ENCODE results near the gene TTLL13. TPM values are rescaled to one million over a fixed set of nuclear protein-coding genes. Genes with fewer than 3 reads are reported as not detected.

Gene TTLL13
- total RNA-seq, 1 experiment from 2014 or later, result not detected

- Histone ChIP-seq H3K4me1 (ENCODE audit: insufficient read depth, low read length, poor library complexity, severe bottlenecking) (peaks cover 46% of the 10 kb centered on the region), H3K4me3 (ENCODE audit: low read depth, low read length, poor library complexity, severe bottlenecking) (no peak overlapping the region), H3K27ac (ENCODE audit: low read depth, low read length, poor library complexity, severe bottlenecking) (peak overlapping the region; percentile 45), H3K9me3 (ENCODE audit: low read depth, low read length, poor library complexity, severe bottlenecking) (no peaks in the 10 kb centered on the region), H3K27me3 (replicated peaks; ENCODE audit: insufficient read depth, low read depth, low read length, poor library complexity) (no peaks in the 10 kb centered on the region), H3K36me3 (ENCODE audit: insufficient read depth, low read length, poor library complexity, severe bottlenecking) (no peaks in the 10 kb centered on the region)
- peak; percentile 92 for DNase-seq (ENCODE audit: low spot score)
- no peak for TF ChIP-seq EZH2 (IDR thresholded peaks at IDR 0.05; ENCODE audit: borderline replicate concordance, low read depth, low read length, poor library complexity, severe bottlenecking)
- TF ChIP-seq CTCF (conservative IDR thresholded peaks at IDR 0.05; ENCODE audit: low read depth, low read length), result no peak
- ChIA-PET CTCF (no interaction called here), POLR2A (ENCODE audit: low non-redundant PET) (no interaction called here)
- BruUV-seq (replicated peaks), result no TSS peak
- intact Hi-C loops (cut with micrococcal nuclease; ENCODE audit: unreplicated experiment), result no loop called here
Measured at GRCh38 chr15:90209591-90209990, 39.8 kb upstream of the TTLL13 start.

DNA sequence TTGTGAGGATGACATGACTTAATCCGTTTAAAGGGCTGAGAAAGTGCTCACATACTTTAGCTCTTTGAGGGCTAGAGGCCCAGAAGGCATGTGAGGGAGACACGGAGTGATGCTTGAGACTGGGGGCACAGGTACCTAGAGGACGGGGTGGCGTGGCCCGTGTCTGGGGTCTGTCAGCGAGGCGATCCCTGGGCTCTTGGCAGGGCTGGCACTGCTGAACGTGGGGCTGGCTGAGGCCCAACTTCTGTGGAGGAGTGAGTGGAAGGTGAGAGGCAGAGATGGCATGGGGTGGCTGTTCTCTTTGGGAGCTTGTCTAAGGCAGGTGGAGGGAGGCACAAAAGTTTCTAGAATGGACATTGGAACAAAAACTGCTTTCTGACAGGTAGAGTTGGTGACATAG is 38.8 kb upstream of the TTLL13 start:
- intact Hi-C loops (cut with micrococcal nuclease; ENCODE audit: unreplicated experiment), result no loop called here
- POLR2A ChIA-PET (ENCODE audit: low non-redundant PET), result no interaction called here
- H3K36me3 ChIP-seq (ENCODE audit: insufficient read depth, low read length, poor library complexity, severe bottlenecking), result no peaks in the 10 kb centered on the region
- TF ChIP-seq EZH2 (IDR thresholded peaks at IDR 0.05; ENCODE audit: borderline replicate concordance, low read depth, low read length, poor library complexity, severe bottlenecking), result no peak
- no peak for TF ChIP-seq CTCF (conservative IDR thresholded peaks at IDR 0.05; ENCODE audit: low read depth, low read length)
- H3K27me3 ChIP-seq (replicated peaks; ENCODE audit: insufficient read depth, low read depth, low read length, poor library complexity), result no peaks in the 10 kb centered on the region
- CTCF ChIA-PET, result no interaction called here
- no TSS peak for BruUV-seq (replicated peaks)
- no peaks in the 10 kb centered on the region for H3K9me3 ChIP-seq (ENCODE audit: low read depth, low read length, poor library complexity, severe bottlenecking)
- no peak for DNase-seq (ENCODE audit: low spot score)
- H3K4me3 ChIP-seq (ENCODE audit: low read depth, low read length, poor library complexity, severe bottlenecking), result no peak overlapping the region
- H3K4me1 ChIP-seq (ENCODE audit: insufficient read depth, low read length, poor library complexity, severe bottlenecking), result peaks cover 38% of the 10 kb centered on the region
- H3K27ac ChIP-seq (ENCODE audit: low read depth, low read length, poor library complexity, severe bottlenecking), result no peak overlapping the region

DNA sequence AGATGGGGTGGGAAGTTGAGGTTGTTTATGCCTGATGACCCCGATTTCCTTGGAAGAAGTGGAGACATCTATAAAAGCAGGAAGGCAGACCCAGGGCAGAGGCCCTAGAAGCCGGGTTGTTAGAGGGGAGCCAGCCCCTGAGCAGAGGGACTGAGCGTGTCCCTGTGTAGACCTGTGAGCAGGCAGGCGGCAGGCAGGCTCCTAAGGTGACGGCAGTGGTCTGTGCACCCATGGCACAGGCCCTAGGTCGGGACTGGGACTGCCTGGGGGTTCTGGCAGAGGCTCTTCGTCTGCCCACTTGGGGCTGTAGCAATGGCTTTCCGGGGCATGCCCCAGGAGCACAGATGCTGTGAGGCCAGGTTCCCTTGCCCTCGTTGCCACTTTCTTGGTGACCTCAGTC is 38.3 kb upstream of the TTLL13 start:
- TF ChIP-seq CTCF (conservative IDR thresholded peaks at IDR 0.05; ENCODE audit: low read depth, low read length), result no peak
- no peak for TF ChIP-seq EZH2 (IDR thresholded peaks at IDR 0.05; ENCODE audit: borderline replicate concordance, low read depth, low read length, poor library complexity, severe bottlenecking)
- DNase-seq (ENCODE audit: low spot score), result no peak
- Histone ChIP-seq H3K27ac (ENCODE audit: low read depth, low read length, poor library complexity, severe bottlenecking) (no peak overlapping the region), H3K9me3 (ENCODE audit: low read depth, low read length, poor library complexity, severe bottlenecking) (no peaks in the 10 kb centered on the region), H3K4me1 (ENCODE audit: insufficient read depth, low read length, poor library complexity, severe bottlenecking) (peaks cover 35% of the 10 kb centered on the region), H3K27me3 (replicated peaks; ENCODE audit: insufficient read depth, low read depth, low read length, poor library complexity) (no peaks in the 10 kb centered on the region), H3K36me3 (ENCODE audit: insufficient read depth, low read length, poor library complexity, severe bottlenecking) (no peaks in the 10 kb centered on the region), H3K4me3 (ENCODE audit: low read depth, low read length, poor library complexity, severe bottlenecking) (no peak overlapping the region)
- intact Hi-C loops (cut with micrococcal nuclease; ENCODE audit: unreplicated experiment), result no loop called here
- POLR2A ChIA-PET (ENCODE audit: low non-redundant PET), result no interaction called here
- BruUV-seq (replicated peaks), result no TSS peak
- CTCF ChIA-PET, result no interaction called here
